NCI-H345 (cell line): ENCODE measurements around the gene KDM4B.
A peak's percentile ranks its signal among the peaks of the same experiment; 100 is the strongest.

Source experiments
- DNase-seq: peaks from one replicate; lab custom pipeline; 2025; lab: John Stamatoyannopoulos, UW

Gene KDM4B

DNA sequence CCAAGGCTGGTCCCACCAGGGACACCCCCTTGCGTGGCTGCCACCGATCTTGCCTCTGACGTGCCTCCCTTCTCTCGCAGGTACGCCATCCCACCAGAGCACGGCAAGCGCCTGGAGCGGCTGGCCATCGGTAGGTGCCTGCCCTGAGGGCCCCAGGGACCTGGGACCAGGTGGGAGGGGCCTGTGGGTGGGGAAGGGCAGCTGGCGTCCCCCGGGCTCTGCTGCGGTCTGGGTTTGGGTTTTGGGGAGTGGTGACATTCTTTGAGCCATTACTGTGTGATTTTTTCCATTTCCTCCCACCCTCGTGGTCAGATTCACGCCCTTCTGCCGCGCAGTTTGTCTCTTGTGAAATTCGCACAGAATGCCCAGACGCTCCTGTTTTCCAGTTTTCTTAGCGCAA is 102.0 kb downstream of the KDM4B start:
- DNase-seq, result no peak

GRCh38 chr19:5071579-5071978 is 102.7 kb downstream of the KDM4B start:
- no peak for DNase-seq

DNA sequence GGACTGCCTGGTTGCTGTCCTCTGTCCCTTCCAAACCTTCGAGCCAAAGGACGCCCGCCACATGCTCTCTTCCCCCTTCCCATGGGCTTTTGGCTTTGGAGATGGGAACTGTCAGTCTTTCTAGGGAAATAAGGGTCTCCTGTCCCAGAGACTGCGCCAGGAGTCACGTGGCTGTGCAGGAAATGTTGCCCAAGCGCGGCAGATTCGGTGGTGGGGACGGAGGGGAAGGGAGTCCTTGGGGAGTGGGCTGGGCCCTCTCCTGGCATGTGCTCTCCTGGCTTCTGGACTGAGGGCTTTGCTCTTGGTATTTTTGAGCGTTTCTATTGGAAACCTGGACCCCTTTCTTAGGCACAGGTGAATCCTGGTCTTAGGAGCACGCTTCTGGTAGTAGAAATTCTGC is 103.2 kb downstream of the KDM4B start:
- no peak for DNase-seq

DNA sequence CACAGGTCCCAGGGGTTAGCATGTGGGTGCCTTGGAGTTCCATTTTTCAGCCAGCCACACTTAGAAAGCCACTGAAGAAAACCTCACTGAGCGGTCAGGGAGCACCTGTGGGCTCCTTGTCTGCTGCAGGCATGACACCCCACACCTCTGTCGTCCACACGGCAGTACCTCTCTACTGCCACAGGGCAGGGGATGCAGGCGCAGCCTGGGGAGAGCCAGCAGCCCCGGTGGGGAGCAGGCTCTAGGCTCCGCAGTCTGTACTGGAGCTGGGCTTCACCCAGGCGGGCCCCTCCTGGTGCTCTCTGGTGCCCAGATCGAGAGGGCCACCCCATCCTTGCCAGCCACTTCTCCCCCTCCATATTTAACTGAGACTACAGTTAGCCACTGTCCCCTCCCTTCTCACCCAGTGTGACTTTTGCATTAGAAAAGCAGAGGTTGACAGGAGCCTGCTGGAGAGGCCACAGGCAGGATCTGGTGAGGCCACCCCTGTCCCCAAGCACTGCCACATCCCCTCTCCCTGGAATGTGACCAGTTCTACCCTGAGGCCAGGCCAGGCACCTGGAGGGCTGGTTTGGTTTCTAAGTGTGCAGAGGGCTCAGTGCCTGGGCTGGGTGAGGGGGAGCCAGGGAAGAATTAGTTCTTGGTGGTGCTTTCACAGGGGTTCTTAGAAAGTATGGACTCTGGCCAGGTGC is 104.4 kb downstream of the KDM4B start:
- DNase-seq, result no peak

DNA sequence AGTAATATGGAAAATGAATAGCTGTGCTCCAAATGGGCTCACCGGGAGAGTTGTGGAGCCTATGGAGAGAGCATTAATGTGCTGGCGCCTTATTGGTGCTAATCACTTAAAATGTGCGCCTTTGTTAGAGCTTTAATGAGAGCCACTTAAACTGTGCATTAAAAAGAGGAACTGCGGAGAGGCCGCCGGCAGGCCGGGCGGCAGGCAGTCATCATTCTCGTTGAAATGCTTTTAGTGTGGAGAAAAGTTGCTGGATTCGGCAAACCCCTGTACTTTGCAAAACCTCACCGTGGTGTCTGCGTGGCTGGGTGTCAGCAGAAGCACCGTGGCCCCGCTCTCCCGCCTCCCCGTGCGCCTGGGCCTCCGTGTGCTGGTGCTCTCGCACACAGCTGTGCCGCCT is 105.5 kb downstream of the KDM4B start:
- DNase-seq, result no peak

- no peak for DNase-seq
These were observed 106.0 kb downstream of the KDM4B start for GRCh38 chr19:5074830-5075394.

DNA sequence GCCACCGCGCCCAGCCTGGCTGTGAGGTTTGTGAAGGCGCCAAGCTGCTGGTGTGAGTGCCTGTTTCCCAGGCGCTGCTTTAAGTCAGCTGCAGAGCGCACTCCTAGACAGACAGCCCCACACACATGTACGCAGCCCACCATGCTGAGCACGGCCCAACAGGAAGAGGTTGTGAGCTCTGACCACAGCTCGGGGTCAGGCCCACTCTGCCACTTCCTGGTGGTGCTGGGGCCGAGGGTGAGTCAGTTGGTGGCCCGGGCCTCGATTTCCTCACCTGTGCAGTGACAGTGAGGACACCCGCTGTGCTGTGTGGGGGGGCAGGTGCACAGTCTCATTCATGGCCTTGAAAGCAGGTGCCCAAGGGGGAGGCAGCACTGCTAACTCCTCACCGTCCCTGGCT is 106.7 kb downstream of the KDM4B start:
- no peak for DNase-seq

DNA sequence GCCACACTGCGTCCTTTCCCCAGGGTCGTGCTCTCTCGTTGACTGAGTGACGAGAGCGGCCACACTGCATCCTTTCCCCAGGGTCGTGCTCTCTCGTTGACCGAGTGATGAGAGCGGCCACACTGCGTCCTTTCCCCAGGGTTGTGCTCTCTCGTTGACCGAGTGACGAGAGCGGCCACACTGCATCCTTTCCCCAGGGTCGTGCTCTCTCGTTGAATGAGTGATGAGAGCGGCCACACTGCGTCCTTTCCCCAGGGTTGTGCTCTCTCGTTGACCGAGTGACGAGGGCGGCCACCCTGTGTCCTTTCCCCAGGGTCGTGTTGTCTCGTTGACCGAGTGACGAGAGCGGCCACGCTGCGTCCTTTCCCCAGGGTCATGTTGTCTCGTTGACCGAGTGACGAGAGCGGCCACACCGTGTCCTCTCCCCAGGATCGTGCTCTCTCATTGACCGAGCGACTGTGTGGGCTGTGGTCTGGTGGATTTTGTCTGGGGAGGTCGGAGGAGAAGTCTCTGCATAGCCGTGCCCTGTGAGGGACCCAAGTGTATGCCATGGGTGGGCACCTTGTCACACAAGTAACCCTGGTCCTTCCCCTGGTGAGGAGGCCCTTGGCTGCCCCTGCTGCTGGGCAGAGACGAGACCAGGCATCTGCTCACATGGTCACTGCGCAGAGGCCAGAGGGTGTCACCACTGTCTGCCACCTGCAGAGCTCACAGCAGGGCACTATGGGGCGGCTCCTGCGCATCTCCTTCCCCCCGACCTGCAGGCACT is 107.7 kb downstream of the KDM4B start:
- DNase-seq, result no peak

GRCh38 chr19:5077209-5077515 is 108.2 kb downstream of the KDM4B start:
- no peak for DNase-seq

GRCh38 chr19:5078182-5078581 is 109.3 kb downstream of the KDM4B start:
- DNase-seq, result no peak

DNA sequence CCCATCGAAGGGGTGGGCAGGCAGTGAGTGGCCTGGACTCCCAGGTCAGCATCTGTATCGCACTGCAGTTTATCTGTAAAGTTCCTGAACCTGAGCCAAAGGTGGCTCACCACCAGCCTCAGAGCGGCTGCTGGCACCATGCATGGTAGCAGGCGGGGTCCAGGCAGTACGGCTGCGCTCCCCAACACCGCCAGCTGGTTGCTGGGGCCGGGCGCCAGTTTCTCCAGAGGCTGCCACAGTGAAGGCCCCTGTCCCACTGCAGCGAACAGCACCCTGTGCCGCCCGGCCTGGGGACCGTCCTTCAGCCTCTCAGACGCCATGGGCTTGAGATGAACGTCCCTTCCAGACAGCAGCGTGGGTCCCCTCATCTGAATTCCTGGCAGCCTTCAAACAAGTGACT is 109.8 kb downstream of the KDM4B start:
- no peak for DNase-seq

DNA sequence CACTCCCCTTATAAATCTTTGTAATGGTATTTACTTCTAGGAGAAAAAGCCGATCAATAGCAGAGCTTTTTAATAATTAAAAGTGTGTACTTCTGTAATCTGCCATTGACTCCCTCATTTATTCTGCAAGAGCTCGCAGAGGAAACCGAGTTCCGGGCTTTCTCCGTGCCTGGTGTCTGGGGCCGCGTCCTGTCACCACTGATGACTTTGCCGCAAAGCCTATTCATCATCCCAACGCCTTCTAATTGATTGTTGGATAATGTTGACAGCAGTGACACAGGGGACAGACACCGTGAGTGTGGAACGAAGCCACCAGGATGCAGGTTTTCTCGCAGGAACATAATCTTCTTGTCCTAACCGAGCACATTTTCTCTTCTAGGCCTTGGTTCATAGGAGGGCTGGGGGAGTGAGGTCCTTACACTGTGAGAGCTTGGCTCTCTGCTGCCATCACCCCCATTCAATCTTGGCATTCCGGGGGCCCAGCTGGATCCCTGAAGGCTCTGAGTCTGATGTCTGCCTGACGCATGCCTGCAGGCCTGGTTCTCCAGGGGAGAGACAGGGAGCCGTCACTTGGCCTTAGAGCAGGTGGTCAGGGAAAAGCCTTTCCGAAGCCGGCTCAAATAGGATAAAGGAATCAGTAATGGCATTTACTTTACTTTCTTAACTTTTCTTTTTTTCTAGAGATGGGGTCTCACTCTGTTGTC is 110.3 kb downstream of the KDM4B start:
- no peak for DNase-seq

DNA sequence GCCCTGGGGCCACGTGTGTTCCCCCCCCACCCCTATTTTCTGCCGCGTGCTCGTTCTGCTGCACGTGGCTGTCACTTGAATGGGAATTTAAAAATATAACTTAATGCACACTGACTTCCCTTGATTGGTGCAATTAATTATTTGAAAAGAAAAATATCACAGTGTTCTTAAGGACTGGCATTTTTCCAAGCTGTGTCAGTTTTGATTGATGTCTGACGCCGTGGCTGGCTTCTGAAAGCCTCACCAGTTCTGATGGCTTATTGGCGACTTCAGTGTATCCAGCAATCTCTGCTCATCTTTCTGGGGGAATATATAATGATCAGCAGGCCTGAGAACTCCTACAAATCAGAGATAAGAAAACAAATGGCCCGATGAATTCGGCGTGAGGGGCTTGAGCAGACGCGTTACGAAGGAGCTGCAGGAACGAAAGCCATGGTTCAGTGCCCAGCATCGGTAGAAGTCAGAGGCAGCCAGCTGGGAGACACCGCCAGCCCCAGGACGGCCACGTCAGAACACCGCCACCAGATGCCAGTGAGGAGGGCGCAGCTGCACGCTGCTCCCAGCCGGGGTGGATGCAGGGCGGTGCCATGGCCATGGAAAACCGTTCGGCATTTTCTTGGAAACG is 111.2 kb downstream of the KDM4B start:
- DNase-seq, result no peak

GRCh38 chr19:5080809-5081208 is 111.9 kb downstream of the KDM4B start:
- no peak for DNase-seq

DNA sequence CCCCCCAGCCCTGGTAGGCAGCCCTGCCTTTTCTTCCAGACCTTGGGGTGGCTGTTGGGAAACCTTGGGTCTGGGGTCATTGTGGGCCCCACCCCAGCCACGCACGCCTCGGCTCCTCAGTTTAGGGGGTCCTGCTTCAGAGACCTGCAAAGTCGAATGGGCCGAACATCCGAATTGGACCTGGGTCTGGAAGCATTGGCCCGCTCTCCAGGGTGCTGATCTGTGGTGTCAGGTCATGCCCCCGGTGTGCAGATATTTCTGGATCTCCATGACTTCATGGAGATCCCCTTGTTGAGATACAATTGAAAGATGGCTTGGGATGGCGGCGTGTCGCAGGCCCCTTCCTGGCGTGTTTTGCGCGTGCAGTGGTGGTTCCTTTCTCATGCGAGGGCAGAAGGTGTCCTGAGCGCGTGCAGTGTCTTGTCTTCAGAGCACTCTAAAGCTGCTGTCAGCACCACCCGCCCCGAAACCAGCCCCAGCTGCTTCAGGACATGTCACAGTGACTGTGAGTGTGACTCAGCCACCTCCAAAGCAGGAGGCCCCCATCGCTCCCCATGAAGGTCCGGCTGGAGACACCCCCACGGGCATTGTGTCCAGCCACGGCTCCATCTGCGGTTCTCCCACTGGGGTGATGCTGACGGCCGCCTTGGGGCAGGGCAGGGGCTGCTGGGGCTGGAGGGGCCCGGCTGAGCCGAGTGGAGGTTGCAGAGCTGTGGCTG is 112.7 kb downstream of the KDM4B start:
- DNase-seq, result no peak

GRCh38 chr19:5083547-5083965 is 114.6 kb downstream of the KDM4B start:
- DNase-seq, result no peak

DNA sequence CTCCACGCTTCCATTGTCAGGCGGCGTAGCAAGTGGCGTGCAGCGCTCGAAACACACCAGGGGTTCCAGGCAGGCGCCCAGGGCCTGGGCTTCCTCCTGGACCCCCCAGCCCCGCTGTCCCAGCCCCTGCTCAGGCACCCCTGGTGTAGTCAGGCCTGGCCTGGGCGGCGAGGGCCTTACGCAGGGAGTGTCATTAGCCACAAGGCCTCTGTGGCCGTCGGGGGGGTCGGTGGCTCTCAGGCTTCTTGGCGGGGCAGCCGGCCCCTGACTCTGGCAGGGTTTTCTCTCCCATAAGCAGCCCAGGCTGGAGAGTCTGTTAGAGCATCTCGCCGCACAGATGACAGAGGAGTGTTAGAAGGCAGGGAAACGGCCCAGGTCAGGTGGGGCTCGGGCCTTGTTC is 116.7 kb downstream of the KDM4B start:
- no peak for DNase-seq

DNA sequence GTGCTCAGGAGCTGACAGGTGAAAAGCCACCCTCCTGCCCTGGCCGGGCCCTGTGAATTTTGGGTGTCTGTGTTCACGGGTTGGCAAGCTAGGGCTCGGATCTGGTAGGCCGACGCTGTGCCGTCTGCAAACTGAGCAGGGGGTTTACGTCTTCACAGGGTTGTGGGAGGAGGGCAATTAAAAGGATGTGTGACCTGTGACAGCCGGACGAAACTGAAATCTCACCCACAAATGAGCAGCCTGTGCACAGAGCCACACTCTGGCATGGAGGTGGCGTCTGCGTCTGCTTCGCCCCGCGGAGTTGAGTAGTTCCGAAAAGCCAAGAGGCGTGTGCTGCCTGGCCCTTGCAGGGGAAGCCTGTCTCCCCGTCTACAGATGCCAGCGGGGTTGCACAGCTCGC is 117.3 kb downstream of the KDM4B start:
- DNase-seq, result no peak

DNA sequence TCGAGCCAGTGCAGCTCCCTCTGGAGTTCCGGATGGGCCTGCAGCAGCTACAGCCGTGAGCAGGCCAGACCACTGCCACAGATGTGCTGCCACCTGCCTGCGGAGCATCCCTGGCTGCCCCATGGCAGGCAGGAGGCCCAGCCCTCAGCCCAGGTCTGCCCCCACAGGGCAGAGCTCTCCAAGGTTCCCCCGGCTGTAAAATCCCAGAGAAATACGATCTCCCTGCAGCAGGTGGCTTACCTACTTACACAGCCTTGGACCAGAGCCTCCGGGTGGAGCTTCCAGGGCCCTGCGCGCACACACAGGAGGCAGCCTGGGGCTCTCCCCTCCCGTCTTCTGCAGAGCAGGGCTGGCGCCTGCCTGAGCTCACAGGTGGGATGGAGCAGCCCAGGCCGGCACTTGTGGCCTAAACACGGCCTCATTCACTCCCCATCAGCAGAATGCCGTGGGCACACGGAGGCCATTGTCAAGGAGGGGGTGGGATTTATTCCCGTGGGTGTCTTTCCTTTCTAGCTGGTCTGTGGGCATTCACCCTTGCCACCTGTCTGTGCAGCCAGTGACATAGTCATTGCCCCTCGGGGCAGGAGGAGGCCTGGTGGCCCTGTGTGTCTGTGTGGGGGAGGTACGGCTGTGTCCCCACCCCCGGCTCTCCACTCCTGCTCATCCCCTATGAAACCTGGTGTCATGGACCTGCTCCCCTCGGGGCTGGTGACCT is 118.0 kb downstream of the KDM4B start:
- DNase-seq, result peak; percentile 49

GRCh38 chr19:5089283-5089682 is 120.4 kb downstream of the KDM4B start:
- no peak for DNase-seq

DNA sequence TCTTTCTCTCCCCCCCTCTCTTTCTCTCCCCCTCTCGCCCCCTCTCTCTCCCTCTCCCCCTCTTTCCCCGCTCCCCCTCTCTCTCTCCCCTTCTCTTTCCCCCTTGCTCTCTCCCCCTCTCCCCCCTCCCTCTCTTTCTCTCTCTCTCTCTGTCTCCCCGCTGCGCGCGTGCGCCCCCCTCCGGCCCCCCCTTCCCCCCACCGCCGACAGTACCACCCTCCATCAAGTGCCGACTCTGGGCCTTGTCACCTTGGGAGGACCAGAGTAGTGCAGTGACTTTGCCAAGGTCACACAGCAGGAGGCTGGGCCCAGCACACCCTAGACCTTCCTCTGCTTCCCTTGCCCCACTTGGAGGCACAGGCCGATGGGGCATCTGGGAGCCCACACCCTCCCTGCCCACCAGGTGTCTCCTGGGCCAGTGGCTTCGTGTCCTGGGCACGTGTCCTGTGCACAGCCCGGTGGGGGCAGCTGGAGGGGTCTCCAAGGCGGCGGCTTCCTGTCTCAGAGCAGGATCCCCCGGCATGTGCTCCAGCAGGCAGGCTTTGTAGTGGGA is 121.6 kb downstream of the KDM4B start:
- no peak for DNase-seq
